ENCODE results near the gene FUOM. TPM values are rescaled to one million over a fixed set of nuclear protein-coding genes. Genes with fewer than 3 reads are reported as not detected.

FUOM gene
- total and polyA plus RNA-seq, 2 of the 8 experiments (the other 6 are each of a cell fraction or from before 2014, with no cell fraction given), result 22.0 to 30.4 TPM

GRCh38 chr10:133354672-133355240, 3.1 kb downstream of the FUOM start:
- CTCF ChIA-PET (ENCODE audit: partially characterized antibody), result interaction anchor here (1.3 to 4.9 kb wide), 3 partner anchors 9 to 25 kb away, joined by 3 to 57 read pairs (median 5); no protein-coding TSS in a partner anchor
- no peak for FAIRE-seq
- POLR2A ChIA-PET (ENCODE audit: partially characterized antibody), result interaction anchor here (0.8 to 5.0 kb wide), 4 partner anchors 8 to 36 kb away, joined by 3 to 38 read pairs (median 3); partner anchors contain the start of gene PRAP1
- TF ChIP-seq TCF12 (IDR thresholded peaks at IDR 0.05; ENCODE audit: low read depth, low read length) (no peak), CHD2 (IDR thresholded peaks at IDR 0.05; ENCODE audit: low read length) (no peak), RAD21 (IDR thresholded peaks at IDR 0.05 in 1 of 2, conservative IDR thresholded peaks at IDR 0.05 in 1 of 2; ENCODE audit: low read depth in 2 of 2, low read length in 2 of 2) (no peak), TBP (IDR thresholded peaks at IDR 0.05; ENCODE audit: low read depth, low read length) (no peak), CBX5 (IDR thresholded peaks at IDR 0.05; ENCODE audit: low read depth, low read length) (no peak), EP300 (IDR thresholded peaks at IDR 0.05; ENCODE audit: borderline replicate concordance in 1 of 2, low read depth in 2 of 2, low read length in 2 of 2) (no peak), YY1 (IDR thresholded peaks at IDR 0.05; ENCODE audit: low read depth, low read length) (no peak), SP1 (IDR thresholded peaks at IDR 0.05; ENCODE audit: low read depth, low read length) (no peak), CREB1 (IDR thresholded peaks at IDR 0.05) (no peak)
- TF ChIP-seq, protein P1, sequence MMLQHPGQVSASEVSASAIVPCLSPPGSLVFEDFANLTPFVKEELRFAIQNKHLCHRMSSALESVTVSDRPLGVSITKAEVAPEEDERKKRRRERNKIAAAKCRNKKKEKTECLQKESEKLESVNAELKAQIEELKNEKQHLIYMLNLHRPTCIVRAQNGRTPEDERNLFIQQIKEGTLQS (IDR thresholded peaks at IDR 0.05; ENCODE audit: insufficient read depth, low read depth, low read length), result no peak

More at GRCh38 chr10:133354672-133355240, 3.1 kb downstream of the FUOM start:
- WGBS, 2 experiments (ENCODE audit: extremely low coverage in 1 of 2, insufficient coverage in 1 of 2, insufficient read length in 1 of 2, insufficient replicate concordance in 2 of 2, low coverage in 1 of 2, low lambda C conversion rate in 2 of 2, missing lambda C conversion rate in 1 of 2), result 93% methylated on average over 11 of the region's 14 CpGs; no CpG with 5 or more reads in 1 of the 2 experiments
- H3K4me2 ChIP-seq (ENCODE audit: insufficient read depth in 1 of 2, low read depth in 2 of 2, low read length in 2 of 2), result no peak overlapping the region
- H2BK5ac ChIP-seq (ENCODE audit: low read depth, low read length), result no peak overlapping the region
- peaks cover 0 to 11% (median 2%) of the 10 kb centered on the region in 4 experiments; a peak in 4 of 7 replicates for H3K27me3 ChIP-seq (replicated peaks in 1 of 4; ENCODE audit: control insufficient read depth in 3 of 4, extremely low read depth in 1 of 4, insufficient read depth in 3 of 4, low read length in 3 of 4)
- no peak overlapping the region for H3K27ac ChIP-seq (ENCODE audit: low read depth, low read length)
- no peak overlapping the region for H2BK20ac ChIP-seq (ENCODE audit: low read length)
- peaks cover 7 to 16% of the 10 kb centered on the region in 2 experiments for H4K20me1 ChIP-seq (replicated peaks in 1 of 2; ENCODE audit: control insufficient read depth in 1 of 2, insufficient read depth in 2 of 2, low read length in 2 of 2)
- H3K9me3 ChIP-seq (ENCODE audit: insufficient read depth in 2 of 2, low read depth in 1 of 2, low read length in 1 of 2), result no peaks in the 10 kb centered on the region
- H3K4me1 ChIP-seq (replicated peaks in 1 of 4; ENCODE audit: control insufficient read depth in 3 of 4, insufficient read depth in 4 of 4, low read length in 3 of 4), result peaks cover 0 to 15% (median 5%) of the 10 kb centered on the region in 4 experiments; a peak in 4 of 7 replicates
- H2BK15ac ChIP-seq (ENCODE audit: low read length), result no peak overlapping the region
- no peak overlapping the region for H3K18ac ChIP-seq (ENCODE audit: extremely low read depth, low read length)
- H3K23me2 ChIP-seq (ENCODE audit: low read depth, low read length), result peaks cover 6% of the 10 kb centered on the region; the same call in 1 of the 2 replicates
- no peak overlapping the region for H4K5ac ChIP-seq (ENCODE audit: insufficient read length, low read depth, low read length)
- no peak overlapping the region for H2BK120ac ChIP-seq (replicated peaks; ENCODE audit: low read depth, low read length)
- H3K4me3 ChIP-seq (ENCODE audit: extremely low read depth in 1 of 4, insufficient read depth in 2 of 4, low read depth in 3 of 4, low read length in 4 of 4), result no peak overlapping the region
- no peak overlapping the region for H2BK12ac ChIP-seq (ENCODE audit: low read depth, low read length)
- H4K8ac ChIP-seq (ENCODE audit: extremely low read depth, insufficient read depth, low read length), result no peak overlapping the region
- no peak overlapping the region for H4K91ac ChIP-seq (replicated peaks; ENCODE audit: insufficient read length, low read length)
- H3K36me3 ChIP-seq (ENCODE audit: control insufficient read depth in 2 of 4, insufficient read depth in 4 of 4, low read length in 3 of 4), result no peaks in the 10 kb centered on the region; a peak in 2 of 8 replicates
- no peak overlapping the region for H3K56ac ChIP-seq (replicated peaks; ENCODE audit: insufficient read length, low read depth, low read length)
- no peak overlapping the region for H2AK5ac ChIP-seq (ENCODE audit: low read depth, low read length)
- H2AFZ ChIP-seq (ENCODE audit: low read length), result no peak overlapping the region
- H3K9ac ChIP-seq (replicated peaks in 1 of 4; ENCODE audit: extremely low read depth in 1 of 4, low read depth in 3 of 4, low read length in 3 of 4), result no peak overlapping the region
- H3K79me1 ChIP-seq (ENCODE audit: low read depth, low read length), result no peaks in the 10 kb centered on the region; the same call in 1 of the 2 replicates
- no peak overlapping the region for H3K14ac ChIP-seq (ENCODE audit: insufficient read length)
- no peak overlapping the region for H3K23ac ChIP-seq (ENCODE audit: insufficient read length)
- no peak for DNase-seq (ENCODE audit: low read depth in 1 of 2, low spot score in 2 of 2)
- H3K4ac ChIP-seq (replicated peaks; ENCODE audit: insufficient read length, low read depth, low read length), result no peak overlapping the region
- H3K79me2 ChIP-seq (ENCODE audit: control insufficient read depth in 1 of 2, insufficient read depth in 2 of 2, low read length in 2 of 2), result no peaks in the 10 kb centered on the region
